H1 (cell line): ENCODE measurements around the gene SGSM1. TPM values are rescaled to one million over a fixed set of nuclear protein-coding genes. Genes with fewer than 3 reads are reported as not detected.

Experiments used
- BCL11A ChIP-seq, 2 experiments: IDR thresholded peaks; one replicate each; pipeline ENCODE4 v1.6.1; 2011; ENCODE audit warnings: low read depth in 2 of 2, low read length in 2 of 2, mild to moderate bottlenecking in 2 of 2
- EZH2 ChIP-seq: fragments of 200-600 bp; sonication (generic); IDR thresholded peaks from 2 replicates; pipeline ENCODE4 v1.7.1; 2012; ENCODE audit warnings: low read depth, mild to moderate bottlenecking, moderate library complexity, low read length, inconsistent platforms; ENCODE audit not compliant: severe bottlenecking
- GTF2F1 ChIP-seq: IDR thresholded peaks from 2 replicates; pipeline ENCODE4 v1.6.1; 2012; ENCODE audit warnings: low read depth, low read length, improper control_type of control experiment, borderline replicate concordance
- TEAD4 ChIP-seq: IDR thresholded peaks from 2 replicates; pipeline ENCODE4 v1.6.1; 2012; ENCODE audit warnings: low read depth, low read length, inconsistent platforms, mixed read lengths
- polyA plus RNA-seq, 7 experiments: library from polyadenylated mRNA; depleted of rRNA in 3 of 7; stranded (reverse) in 5 of 7; unstranded in 2 of 7; fragments of >200 nt in 5 of 7; fragments of 200-250 nt in 2 of 7; gene quantifications; 1 replicate in 5 of 7; 2 replicates in 1 of 7; 4 replicates in 1 of 7; pipeline versions ENCODE4 v1.2.1 to v1.2.3, GENCODE V29; 2011 to 2013; ENCODE audit warnings: missing spikeins in 2 of 7, mixed read lengths in 2 of 7
- total RNA-seq: library from RNA; stranded (reverse); fragmentation: NEBNext Ultra II Directional; extraction: Animal tissue kit (Norgen Biotek cat#: 25700); gene quantifications from 2 replicates; pipeline ENCODE4 v1.2.1, GENCODE V29; 2021

Gene SGSM1
- total and polyA plus RNA-seq, 2 of the 8 experiments (the other 6 are each of a cell fraction or from before 2014, with no cell fraction given): 2.8 to 5.2 TPM

DNA sequence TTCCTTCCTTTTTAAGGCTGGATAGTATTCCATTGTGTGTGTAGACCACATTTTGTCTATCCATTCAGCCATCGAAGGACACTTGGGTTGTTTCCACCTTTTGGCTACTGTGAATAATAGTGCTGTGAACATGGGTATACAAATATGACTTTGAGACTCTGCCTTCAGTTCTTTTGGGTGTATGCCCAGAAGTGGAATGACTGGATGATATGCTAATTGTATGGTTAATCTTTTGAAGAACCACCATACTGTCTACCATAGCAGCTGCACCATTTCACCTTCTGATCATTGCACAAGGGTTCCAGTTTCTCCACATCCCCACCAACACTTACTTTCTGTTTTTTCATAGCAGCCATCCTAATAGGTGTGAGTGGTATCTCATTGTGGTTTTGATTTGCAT is 30.3 kb downstream of the SGSM1 start (continued):
- TF ChIP-seq GTF2F1: no peak
- TF ChIP-seq BCL11A (IDR thresholded peaks at IDR 0.05; ENCODE audit: low read depth in 2 of 2, low read length in 2 of 2): no peak
- TF ChIP-seq EZH2: no peak
- no peak for TF ChIP-seq TEAD4
